Common myeloid progenitor, CD34-positive (primary cell): ENCODE results near the gene CENPI.

Source experiments
- CTCF ChIA-PET: fragments of 350-600 bp; sonication (Branson Sonifier 250); formaldehyde crosslinking; loops from one replicate; lab custom pipeline; 2021; ENCODE audit warnings: antibody characterized with exemption; lab: Charles Lee
- POLR2A ChIA-PET: fragments of 350-600 bp; sonication (Branson Sonifier 250); formaldehyde crosslinking; loops from one replicate; lab custom pipeline; 2021; ENCODE audit warnings: antibody characterized with exemption; lab: Charles Lee
- DNase-seq, 3 donors: peaks; one replicate each; pipeline versions ENCODE4 v3.0.0 to v3.0.0-alpha.2; 2013
- H3K27ac ChIP-seq, 2 experiments: 1 replicate in 1 of 2; 2 replicates in 1 of 2; pipeline ENCODE4 v1.7.0; 2013; ENCODE audit warnings: inconsistent platforms in 2 of 2, low read length in 2 of 2, mild to moderate bottlenecking in 2 of 2, low read depth in 1 of 2, moderate library complexity in 1 of 2; ENCODE audit not compliant: severe bottlenecking in 2 of 2, insufficient read depth in 1 of 2, poor library complexity in 1 of 2
- H3K27me3 ChIP-seq, 5 experiments: replicated peaks in 2 of 5; 1 replicate in 3 of 5; 2 replicates in 2 of 5; pipeline versions ENCODE4 v1.6.1 to v1.7.0; 2013; ENCODE audit warnings: low read length in 4 of 5, mild to moderate bottlenecking in 2 of 5, moderate library complexity in 2 of 5, inconsistent platforms in 1 of 5; ENCODE audit not compliant: insufficient read depth in 5 of 5, control insufficient read depth in 4 of 5
- H3K36me3 ChIP-seq, 4 experiments: 1 replicate in 2 of 4; 2 replicates in 2 of 4; pipeline versions ENCODE4 v1.6.1 to v1.7.0; 2013; ENCODE audit warnings: low read length in 3 of 4, control low read depth in 1 of 4, mild to moderate bottlenecking in 1 of 4; ENCODE audit not compliant: control insufficient read depth in 4 of 4, insufficient read depth in 4 of 4
- H3K4me1 ChIP-seq, 4 experiments: 1 replicate in 3 of 4; 2 replicates in 1 of 4; pipeline versions ENCODE4 v1.6.1 to v1.7.1; 2013; ENCODE audit warnings: low read length in 3 of 4, mild to moderate bottlenecking in 3 of 4, control low read depth in 1 of 4, inconsistent platforms in 1 of 4, moderate library complexity in 1 of 4; ENCODE audit not compliant: control insufficient read depth in 4 of 4, insufficient read depth in 4 of 4; ENCODE audit errors: control extremely low read depth in 1 of 4
- H3K4me3 ChIP-seq, 7 experiments: 1 replicate in 4 of 7; 2 replicates in 3 of 7; pipeline versions ENCODE4 v1.5.1 to v1.7.0; 2013; ENCODE audit warnings: mild to moderate bottlenecking in 7 of 7, low read length in 6 of 7, moderate library complexity in 6 of 7, inconsistent platforms in 2 of 7, low read depth in 2 of 7, control low read depth in 1 of 7; ENCODE audit not compliant: insufficient read depth in 4 of 7, control insufficient read depth in 1 of 7; ENCODE audit errors: extremely low read depth in 1 of 7
- H3K9me3 ChIP-seq, 5 experiments: 1 replicate in 4 of 5; 2 replicates in 1 of 5; pipeline versions ENCODE4 v1.6.1 to v1.7.1; 2013; ENCODE audit warnings: low read length in 4 of 5, mild to moderate bottlenecking in 2 of 5, inconsistent platforms in 1 of 5, low read depth in 1 of 5, moderate library complexity in 1 of 5; ENCODE audit not compliant: control insufficient read depth in 4 of 5, insufficient read depth in 2 of 5; ENCODE audit errors: control extremely low read depth in 1 of 5
- WGBS: methylation state at CpG from one replicate; pipeline ENCODE4 v1.1.5; 2013; ENCODE audit not compliant: insufficient coverage; 5-methylcytosine and 5-hydroxymethylcytosine counted together

The CENPI gene

DNA sequence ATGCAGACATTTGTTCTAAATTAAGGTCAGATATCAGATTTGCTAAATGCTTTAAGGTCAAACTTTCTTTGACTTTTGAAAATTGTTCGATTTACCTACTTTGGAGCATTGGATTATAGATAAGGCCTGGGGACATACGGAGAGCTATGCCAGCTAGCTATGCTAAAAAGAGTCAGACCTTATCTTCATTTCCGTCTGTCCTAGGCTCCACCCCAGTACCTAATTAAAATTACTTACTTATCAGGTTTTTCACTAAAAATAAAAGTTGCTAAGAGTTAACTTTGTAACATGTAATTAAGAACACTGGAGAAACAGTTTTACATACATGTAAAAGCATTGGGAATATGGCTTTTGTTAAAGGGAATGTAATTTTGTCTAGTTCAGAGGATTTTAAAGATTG lies 26.4 kb upstream of the CENPI start:
- H3K4me3 ChIP-seq, result no peak overlapping the region
- no peaks in the 10 kb centered on the region for H3K27me3 ChIP-seq
- H3K9me3 ChIP-seq, result no peaks in the 10 kb centered on the region
- CTCF ChIA-PET, result no interaction called here
- no peak for DNase-seq
- H3K27ac ChIP-seq, result no peak overlapping the region
- POLR2A ChIA-PET, result no interaction called here
- WGBS, result 73% methylated on average over 2 of the region's 3 CpGs
- H3K4me1 ChIP-seq, result no peaks in the 10 kb centered on the region
- no peaks in the 10 kb centered on the region for H3K36me3 ChIP-seq

DNA sequence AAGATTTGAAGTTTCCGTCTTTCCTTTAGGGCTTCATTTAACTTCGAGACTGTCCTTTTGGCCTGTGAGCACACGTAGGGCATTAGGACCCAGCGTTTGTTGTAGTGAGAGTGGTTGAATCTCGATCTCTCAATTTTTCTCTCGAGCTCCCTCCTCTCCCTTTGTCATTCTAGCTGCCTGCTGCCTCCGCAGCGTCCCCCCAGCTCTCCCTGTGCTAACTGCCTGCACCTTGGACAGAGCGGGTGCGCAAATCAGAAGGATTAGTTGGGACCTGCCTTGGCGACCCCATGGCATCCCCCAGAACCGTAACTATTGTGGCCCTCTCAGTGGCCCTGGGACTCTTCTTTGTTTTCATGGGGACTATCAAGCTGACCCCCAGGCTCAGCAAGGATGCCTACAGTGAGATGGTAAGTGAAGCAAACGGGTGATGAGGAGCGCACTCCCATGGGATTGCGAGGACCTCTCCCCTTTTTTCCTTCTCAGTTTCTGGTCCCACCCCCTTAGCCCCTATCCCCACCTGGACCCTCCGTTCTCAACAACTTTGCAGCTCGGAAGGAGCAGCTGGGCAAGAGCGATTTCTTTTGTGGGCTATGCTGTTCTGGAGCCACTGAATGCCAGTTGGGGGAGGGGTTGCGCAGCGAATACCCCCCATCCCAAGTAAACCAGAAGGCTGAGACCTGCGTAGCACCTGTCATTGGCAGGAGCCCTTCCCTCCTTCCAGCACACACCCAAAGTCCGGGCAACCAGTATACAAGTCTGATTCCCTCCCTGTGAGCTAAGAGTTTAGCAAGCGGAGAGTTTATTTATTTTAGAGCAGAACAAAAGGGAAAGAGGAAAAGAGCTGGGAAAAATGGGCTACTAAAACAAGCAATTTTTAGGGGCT lies 19.0 kb upstream of the CENPI start, which contains the start of gene TMEM35A:
Gene TMEM35A, plus strand, starts transcription at position 164 of the 883 bp plus-strand sequence. Its CDS starts 124 bp downstream, at position 288.
- ChIA-PET CTCF (no interaction called here), POLR2A (no interaction called here)
- peak within 1 kb of the TSS in 4 of 7 experiments; percentile 17 to 60 (median 34) for H3K4me3 ChIP-seq
- WGBS, result 15% methylated on average over 4 of the region's 23 CpGs
- peaks cover 2 to 22% (median 11%) of the 10 kb centered on the region in 5 experiments for H3K27me3 ChIP-seq
- DNase-seq, result peak in 2 of 3 donors; percentile 18
- H3K4me1 ChIP-seq, result peaks cover 0 to 4% (median 2%) of the 10 kb centered on the region in 4 experiments
- no peaks in the 10 kb centered on the region for H3K9me3 ChIP-seq
- no peak within 1 kb of the TSS for H3K27ac ChIP-seq
- no peaks in the 10 kb centered on the region for H3K36me3 ChIP-seq

DNA sequence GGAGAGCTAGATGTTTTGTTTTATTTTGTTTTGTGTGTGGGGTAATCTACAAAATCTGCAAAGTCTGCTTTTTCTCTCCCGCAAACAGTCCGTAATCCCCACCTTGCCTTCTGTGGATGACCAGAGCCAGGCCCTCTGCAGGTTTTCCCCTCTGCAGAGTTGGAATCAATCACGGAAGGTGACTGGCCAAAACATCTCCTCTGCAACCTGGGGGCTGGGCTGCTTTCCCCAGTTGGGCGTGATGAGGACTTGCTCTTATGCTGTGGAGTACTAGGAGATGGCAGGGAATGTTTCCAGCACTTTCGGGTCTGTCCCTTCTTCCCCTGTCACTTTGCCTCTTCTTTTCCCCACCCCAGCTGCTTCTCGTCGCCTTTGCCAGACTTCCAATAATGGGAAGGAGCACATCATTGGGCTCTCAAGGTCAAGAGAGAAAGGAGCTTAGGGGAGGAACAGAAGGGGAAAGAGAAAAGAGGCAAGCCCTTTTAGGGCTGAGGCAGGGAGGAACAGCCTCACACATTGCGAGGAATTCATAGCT lies 18.2 kb upstream of the CENPI start:
- Histone ChIP-seq H3K36me3 (no peaks in the 10 kb centered on the region), H3K9me3 (no peaks in the 10 kb centered on the region), H3K4me1 (peaks cover 0 to 4% (median 2%) of the 10 kb centered on the region in 4 experiments), H3K27ac (no peak overlapping the region), H3K27me3 (peaks cover 2 to 22% (median 11%) of the 10 kb centered on the region in 5 experiments), H3K4me3 (no peak overlapping the region)
- DNase-seq, result no peak
- CTCF ChIA-PET, result no interaction called here
- POLR2A ChIA-PET, result no interaction called here
- WGBS, result 66% methylated on average over 6 of the region's 8 CpGs

DNA sequence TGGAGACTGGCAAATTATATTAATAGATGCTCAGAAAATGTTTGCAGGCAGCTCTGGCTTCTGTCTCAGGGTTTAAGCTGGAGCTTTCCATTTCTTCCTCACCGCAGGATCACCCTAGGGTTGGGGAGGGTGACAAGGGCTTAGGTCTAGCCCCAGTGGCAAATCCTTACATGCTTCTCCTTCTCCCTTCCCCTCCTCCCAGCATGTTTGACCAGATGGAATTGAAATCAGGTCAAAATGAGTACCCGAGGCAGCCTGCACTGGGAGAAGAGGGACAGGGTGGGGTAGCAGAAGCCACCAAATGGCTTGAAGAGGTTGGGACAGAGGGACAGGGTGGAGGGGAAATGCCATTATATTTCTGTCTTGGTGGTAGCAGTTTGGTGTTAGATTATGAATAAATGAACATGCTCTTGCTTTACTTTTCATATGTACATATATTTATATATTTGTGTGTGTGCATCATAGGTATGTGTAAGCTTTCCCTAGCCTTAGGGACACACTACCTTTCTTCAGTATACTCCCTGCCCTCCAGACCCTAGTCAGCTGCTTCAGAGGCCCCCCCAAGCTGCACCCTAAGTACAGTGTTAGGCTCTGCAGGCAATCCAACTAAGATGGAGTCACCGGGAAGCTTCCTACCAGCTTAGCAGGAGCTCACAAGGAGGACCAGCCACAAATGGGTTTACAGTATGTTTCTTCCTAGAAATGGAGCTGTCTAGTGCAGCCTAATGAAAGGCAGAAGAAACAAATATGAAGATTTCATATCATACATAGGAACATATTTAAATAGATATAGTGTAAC lies 17.5 kb upstream of the CENPI start:
- ChIA-PET POLR2A (no interaction called here), CTCF (no interaction called here)
- peaks cover 0 to 4% (median 2%) of the 10 kb centered on the region in 4 experiments for H3K4me1 ChIP-seq
- 100% methylated on average over 1 of the region's 3 CpGs for WGBS
- DNase-seq, result no peak
- H3K36me3 ChIP-seq, result no peaks in the 10 kb centered on the region
- no peak overlapping the region for H3K4me3 ChIP-seq
- no peak overlapping the region for H3K27ac ChIP-seq
- no peaks in the 10 kb centered on the region for H3K9me3 ChIP-seq
- peaks cover 2 to 22% (median 11%) of the 10 kb centered on the region in 5 experiments for H3K27me3 ChIP-seq

DNA sequence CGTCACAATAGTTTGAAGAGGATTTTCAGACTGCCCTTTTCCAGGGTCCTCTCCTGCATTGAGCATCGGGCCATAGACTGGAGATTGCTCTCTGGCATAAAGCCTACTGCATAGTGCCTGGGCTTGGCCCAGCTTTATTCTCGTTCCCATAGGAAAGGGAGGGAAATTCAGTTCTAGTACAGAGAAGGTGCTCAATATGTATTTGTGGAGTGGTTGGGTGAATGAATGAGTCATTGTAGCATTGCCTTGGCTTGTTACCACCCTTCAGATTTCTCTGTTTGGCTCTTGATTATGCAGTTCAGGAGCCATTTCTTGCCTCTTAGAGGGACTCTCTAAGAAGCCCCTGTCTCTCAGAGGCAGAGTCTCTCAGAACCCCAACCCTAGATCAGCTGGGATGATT lies 16.8 kb upstream of the CENPI start:
- CTCF ChIA-PET, result no interaction called here
- H3K4me1 ChIP-seq, result peaks cover 0 to 4% (median 2%) of the 10 kb centered on the region in 4 experiments
- no peak for DNase-seq
- H3K27ac ChIP-seq, result no peak overlapping the region
- H3K4me3 ChIP-seq, result no peak overlapping the region
- peaks cover 2 to 22% (median 11%) of the 10 kb centered on the region in 5 experiments for H3K27me3 ChIP-seq
- H3K9me3 ChIP-seq, result no peaks in the 10 kb centered on the region
- WGBS, result 69% methylated on average over 2 of the region's 3 CpGs
- H3K36me3 ChIP-seq, result no peaks in the 10 kb centered on the region
- POLR2A ChIA-PET, result no interaction called here

DNA sequence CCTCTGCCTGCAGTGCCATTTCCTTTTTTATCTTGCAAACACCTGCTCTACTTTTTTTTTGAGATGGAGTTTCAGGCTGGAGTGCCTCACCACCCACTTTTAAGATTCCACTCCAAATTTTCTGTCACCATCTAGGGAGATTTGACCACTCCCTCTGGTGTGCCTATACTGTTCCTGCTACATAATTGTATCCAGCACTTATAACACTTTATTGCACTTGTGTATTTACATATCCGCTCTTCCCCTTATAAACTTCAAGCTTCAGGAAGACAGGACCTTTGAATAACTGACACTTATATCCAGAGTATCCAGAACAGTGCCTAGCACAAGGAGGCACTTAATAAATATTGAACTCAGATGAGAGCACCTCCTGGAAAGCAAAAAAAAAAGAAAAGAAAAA lies 6.2 kb upstream of the CENPI start:
- Histone ChIP-seq H3K4me1 (no peaks in the 10 kb centered on the region), H3K4me3 (no peak overlapping the region), H3K36me3 (no peaks in the 10 kb centered on the region), H3K27me3 (no peaks in the 10 kb centered on the region), H3K9me3 (no peaks in the 10 kb centered on the region), H3K27ac (no peak overlapping the region)
- no CpG with 5 or more reads among the region's 1 CpG for WGBS
- ChIA-PET POLR2A (interaction anchor here (0.6 kb wide), 1 partner anchor 324 kb away, joined by 3 read pairs; no protein-coding TSS in a partner anchor), CTCF (no interaction called here)
- no peak for DNase-seq
